ENCODE data around the gene PNMA8C.
"Not testable (repeated sequence)": the region's sequence is repeated elsewhere in the genome, so short reads cannot be mapped to it uniquely, and the experiment has no call there.

The PNMA8C gene

DNA sequence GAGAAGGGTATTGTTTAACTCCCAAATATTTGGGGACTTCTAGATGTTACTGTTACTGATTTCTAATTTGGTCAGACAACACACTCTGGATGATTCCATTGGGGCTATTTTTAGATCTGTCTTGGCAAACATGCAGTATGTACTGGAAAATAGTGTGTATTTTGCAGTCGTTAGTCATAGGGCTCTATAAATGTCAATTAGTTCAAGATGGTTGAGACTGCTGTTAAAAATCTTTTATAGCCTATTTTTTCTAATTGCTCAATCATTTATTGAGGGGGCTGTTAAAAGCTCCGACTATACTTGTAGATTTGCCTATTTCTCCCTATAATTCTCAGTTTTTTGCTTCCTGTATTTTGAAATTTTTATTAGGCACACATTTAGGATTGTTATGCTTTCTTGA, 50.5 kb downstream of the PNMA8C start:
- DNase-seq (ENCODE audit: low read depth): peak; percentile 93
- TF ChIP-seq, protein P1, sequence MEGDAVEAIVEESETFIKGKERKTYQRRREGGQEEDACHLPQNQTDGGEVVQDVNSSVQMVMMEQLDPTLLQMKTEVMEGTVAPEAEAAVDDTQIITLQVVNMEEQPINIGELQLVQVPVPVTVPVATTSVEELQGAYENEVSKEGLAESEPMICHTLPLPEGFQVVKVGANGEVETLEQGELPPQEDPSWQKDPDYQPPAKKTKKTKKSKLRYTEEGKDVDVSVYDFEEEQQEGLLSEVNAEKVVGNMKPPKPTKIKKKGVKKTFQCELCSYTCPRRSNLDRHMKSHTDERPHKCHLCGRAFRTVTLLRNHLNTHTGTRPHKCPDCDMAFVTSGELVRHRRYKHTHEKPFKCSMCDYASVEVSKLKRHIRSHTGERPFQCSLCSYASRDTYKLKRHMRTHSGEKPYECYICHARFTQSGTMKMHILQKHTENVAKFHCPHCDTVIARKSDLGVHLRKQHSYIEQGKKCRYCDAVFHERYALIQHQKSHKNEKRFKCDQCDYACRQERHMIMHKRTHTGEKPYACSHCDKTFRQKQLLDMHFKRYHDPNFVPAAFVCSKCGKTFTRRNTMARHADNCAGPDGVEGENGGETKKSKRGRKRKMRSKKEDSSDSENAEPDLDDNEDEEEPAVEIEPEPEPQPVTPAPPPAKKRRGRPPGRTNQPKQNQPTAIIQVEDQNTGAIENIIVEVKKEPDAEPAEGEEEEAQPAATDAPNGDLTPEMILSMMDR (conservative IDR thresholded peaks at IDR 0.05; ENCODE audit: control insufficient read depth, insufficient read depth, low read depth, low read length): no peak
- no peak overlapping the region for H3K4me3 ChIP-seq (ENCODE audit: control insufficient read depth, low read depth, low read length)

DNA sequence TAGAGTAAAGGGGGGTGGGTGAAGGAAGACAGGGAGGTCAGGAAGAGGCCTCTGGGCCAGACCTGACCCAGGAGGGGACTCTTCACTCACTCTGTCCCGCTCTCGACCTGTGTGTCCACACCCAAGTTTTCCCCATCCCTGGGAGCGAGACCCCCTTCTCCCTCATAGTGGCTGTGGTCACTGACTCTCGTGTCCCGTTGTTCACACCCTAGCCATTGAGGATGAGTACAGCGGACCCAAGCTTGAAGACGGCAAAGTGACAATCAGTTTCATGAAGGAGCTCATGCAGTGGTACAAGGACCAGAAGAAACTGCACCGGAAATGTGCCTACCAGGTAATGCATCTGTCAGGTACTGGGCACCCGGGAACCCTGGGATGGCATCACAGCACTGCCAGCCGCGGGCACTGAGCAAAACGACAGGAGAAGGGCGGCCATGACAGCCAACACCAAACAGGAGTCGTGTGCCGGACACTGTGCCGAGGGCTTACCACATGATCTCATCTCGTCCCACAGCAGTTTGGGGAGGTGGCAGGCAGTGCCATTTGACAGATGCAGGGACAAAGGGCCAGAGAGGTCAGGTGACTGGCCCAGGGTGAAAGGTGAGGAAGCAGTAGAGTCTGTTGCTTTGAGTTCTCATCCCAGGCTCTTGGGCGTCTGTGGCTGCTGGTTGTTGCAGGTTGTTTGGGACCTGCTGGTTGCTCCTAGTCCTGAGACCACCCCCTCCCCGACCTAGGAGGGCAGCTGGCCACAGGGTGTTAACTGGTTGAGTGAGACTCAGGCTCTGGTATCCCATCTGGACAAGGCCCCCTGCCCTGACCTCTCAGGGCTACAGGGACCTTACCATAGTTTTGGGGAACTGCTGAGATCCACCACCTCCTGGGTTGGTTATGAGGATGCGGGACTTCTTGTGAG, 52.2 kb downstream of the PNMA8C start:
- TF ChIP-seq, protein P1 (conservative IDR thresholded peaks at IDR 0.05; ENCODE audit: control insufficient read depth, insufficient read depth, low read depth, low read length): no peak
- DNase-seq (ENCODE audit: low read depth): no peak
- no peak overlapping the region for H3K4me3 ChIP-seq (ENCODE audit: control insufficient read depth, low read depth, low read length)

DNA sequence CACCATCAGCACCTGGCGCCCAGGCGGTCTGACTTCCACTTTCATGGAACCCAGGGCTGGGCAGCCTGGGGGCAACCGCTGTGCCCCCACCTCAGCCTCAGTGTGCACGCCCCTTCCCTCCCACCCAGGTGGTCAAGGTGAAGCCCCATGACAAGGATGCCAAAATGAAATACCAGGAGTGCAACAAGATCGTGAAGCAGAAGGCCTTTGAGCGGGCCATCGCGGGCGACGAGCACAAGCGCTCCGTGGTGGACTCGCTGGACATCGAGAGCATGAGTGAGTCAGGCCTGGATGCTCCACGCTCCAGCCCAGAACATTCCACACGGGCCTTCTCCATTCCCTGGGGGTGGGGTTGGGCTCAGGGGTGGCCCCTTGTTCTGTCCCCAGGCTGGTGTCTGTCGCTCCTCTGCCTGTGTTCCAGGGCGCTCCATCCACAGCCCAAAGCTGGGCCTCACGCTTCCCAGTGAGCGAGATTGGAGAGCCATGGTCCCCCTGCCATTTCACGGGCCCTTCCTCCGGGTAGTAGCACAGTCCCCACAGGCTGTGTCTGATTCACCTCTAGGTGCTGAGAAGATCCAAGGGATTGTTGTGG, 53.2 kb downstream of the PNMA8C start:
- H3K4me3 ChIP-seq (ENCODE audit: control insufficient read depth, low read depth, low read length); DNase-seq (ENCODE audit: low read depth): not testable (repeated sequence)
